NOMO-1 treated with dmso at 0.1 percent for 144 hours (cell line): ENCODE measurements around the gene USP22.

Source experiments
- DNase-seq: peaks from one replicate; lab custom pipeline; 2025; ENCODE audit not compliant: unreplicated experiment; lab: John Stamatoyannopoulos, UW

USP22 gene

GRCh38 chr17:21049457-21049856, 6.6 kb upstream of the USP22 start:
- DNase-seq = no peak

DNA sequence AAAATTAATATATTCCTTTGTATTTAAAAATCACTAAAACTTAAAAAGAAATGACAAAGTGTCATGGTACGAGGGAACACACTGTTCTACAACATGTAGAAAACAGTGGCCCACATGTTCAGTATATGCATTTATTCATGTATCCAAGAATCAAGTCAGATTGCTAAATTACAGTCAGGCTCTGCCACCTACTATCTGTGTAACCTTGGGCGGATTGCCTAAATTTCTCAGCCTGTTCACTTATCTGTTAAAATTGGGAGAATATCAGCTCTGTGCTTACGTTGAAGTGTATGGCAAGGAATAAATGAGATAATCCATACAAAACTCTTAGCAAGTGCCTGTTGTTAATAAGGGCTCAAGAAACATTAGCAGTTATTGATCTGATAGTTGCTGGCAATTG, 3.4 kb upstream of the USP22 start:
- no peak for DNase-seq

DNA sequence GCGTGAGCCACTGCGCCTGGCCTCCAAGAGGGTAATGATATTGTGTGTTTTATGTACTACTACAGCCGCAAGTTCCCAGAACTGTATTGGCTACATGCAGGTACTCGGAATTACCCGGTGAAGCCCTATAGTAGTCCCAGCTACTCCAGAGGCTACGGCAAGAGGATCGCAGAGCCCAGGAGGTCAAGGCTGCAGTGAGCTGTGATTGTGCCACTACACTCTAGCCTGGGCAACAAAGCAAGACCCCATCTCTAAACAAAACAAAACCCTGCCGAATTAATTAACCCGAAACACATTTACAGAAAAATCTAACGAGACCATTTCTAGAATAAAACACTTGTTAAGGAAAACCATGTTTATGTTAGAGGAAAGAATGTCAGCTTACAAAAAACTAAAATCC, 2.2 kb upstream of the USP22 start:
- DNase-seq = no peak

GRCh38 chr17:21043296-21044232, 753 bp upstream of the USP22 start:
- DNase-seq = peak; percentile 99

- peak; percentile 67 for DNase-seq
These were observed 912 bp downstream of the USP22 start for GRCh38 chr17:21041741-21042457.

DNA sequence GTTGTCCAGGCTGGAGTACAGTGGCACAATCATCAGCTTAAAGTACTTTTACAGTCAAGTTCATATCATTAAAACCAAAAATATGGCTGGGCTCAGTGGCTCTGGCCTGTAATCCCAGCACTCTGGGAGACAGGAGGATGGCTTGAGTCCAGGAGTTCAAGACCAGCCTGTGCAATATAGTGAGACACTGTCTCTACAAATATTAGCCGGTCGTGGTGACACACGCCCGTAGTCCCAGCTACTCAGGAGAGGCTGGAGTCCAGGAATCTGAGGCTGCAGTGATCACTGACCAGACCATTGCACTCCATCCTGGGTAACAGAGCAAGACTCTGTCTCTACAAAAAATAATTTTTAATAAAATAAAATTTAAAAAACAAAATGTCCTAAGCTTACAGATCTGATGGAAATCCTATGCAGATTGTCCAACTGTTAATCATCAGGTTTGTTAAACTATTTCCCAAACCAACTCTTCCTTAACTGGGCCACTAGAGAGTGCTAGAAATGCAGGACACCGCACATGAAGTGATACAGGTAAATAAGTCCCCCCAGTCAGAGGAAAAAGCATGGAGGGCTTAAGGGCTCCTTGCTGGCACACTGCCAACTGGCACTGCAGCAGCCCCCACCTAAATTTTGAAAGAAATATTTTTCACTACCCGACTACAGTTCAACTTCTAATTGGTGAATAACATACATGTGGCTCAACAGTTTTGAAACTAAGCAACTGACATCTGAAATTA, 2.8 kb downstream of the USP22 start:
- peak; percentile 14 for DNase-seq

- no peak for DNase-seq
These were observed 5.6 kb downstream of the USP22 start for GRCh38 chr17:21037117-21037803.

DNA sequence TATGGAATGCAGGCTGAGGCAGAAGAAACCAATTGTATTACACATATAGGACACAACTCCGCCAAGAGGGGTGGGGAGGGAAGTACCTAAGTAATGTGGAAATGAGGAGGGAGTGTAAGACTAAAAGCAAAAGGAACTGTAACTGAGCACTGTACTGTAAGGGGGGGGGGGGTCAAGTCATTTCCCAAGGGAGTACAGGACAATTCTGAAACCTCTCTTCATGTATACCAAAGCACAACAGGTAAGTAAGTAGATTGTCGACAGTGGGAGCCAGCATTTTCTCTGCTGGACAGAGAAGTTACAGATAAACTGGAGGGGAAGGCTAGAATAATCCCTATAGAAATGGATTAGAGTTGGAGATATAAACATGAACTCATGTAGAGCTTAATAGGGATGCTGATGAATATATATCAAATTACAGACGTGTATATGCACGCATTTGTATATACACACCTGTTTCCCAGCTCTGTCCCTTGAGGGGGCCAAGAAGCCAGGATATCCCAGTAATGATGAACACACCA, 6.4 kb downstream of the USP22 start:
- no peak for DNase-seq

DNA sequence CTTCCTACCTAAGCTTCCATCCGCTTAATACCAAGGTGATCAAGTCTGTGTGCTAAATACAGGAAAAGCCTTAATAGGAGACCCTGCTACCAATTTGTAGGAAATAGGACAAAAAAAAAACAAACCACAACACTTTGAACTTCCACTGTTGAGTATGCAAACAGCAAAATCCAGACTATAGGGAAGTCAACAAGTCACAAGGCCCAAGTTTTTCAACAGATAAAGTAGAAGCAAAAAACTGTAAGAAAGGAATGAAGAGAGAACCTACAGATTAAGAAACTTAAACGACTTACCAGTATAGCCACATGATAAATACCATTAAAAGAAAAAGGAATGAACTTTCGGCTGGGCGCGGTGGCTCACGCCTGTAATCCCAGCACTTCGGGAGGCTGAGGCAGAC, 7.4 kb downstream of the USP22 start:
- DNase-seq = no peak

DNA sequence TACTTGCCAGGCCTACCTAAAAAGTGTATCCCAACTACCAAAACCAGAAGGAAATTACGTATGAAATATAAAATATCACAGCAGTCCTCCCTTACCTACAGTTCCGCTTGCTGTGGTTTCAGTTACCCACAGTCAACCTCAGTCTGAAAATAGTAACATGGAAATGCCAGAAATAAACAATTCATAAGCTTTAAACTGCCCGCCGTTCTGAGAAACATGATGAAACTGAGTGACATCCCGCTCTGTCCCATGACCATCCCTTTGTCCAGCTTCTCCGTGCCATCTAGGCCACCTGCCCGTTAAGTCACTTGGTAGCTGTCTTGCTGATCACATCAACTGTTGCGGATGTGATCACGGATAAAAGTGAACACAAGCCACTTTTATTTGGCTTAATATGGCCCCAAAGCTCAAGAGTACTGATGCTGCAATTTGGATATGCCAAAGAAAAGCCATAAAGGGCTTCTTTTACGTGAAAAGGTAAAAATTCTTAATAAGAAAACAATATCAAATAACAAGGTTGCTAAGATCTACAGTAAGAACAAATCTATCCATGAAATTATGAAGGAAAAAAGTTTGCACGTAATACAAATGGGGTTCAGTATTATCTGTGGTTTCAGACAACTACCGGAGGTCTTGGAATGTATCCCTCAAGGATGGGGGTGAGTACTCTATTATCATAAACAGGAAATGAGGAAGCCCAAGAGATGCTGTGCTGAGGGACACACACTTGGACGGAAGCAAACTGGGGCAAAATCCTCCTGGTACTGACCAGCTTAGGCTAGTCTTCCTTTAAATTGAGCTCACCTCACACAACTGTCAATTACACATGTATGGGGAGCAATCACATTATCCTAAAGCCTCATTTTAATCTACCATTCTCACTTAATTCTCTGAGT, 8.2 kb downstream of the USP22 start:
- DNase-seq = peak; percentile 51

- DNase-seq = no peak
These were observed 9.5 kb downstream of the USP22 start for GRCh38 chr17:21033350-21033749.

DNA sequence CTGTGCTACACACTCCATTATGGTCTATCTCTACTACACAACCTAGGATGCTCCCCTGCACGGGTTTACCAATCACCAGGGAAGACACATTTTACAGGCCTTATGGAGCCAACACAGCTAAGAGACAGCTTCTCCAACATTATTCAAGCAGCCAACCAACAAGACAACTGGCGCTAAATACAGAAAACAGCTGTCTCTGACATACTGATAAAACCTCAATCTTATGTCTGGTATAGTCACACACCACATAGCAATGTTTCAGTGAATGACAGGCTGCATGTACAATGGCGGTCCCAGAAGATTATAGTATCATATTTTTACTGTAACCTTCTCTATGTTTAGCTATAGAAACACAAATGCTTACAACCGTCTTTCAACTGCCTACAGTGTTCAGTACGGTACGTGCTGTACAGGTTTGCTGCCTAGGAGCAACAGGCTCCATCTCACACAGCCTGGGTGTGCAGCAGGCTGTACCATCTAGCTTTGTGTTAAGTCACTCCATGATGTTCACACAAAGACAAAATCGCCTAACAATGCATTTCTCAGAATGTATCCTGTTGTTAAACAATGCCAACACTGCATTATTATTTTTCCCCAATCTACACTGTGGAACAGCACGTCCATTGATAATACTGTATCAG, 10.9 kb downstream of the USP22 start:
- no peak for DNase-seq

DNA sequence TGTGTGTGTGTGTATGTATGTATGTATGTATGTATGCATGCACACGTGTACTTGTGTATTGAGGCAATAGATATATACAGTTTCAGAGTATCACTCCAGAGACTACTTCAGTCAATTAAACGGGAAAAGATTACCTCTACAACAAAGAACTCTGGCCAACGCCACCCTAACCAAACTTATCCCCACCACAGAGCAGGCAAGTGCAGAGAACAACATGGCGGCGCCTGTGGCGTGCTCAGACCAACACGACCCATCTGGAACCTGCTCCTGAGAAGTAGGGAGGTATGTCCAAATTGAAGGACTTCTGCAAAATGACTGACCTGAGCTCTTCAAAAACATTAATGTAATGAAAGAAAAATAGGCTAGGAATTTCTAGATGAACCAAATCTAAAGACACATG, 12.4 kb downstream of the USP22 start:
- DNase-seq = no peak

- DNase-seq = no peak
These were observed 13.3 kb downstream of the USP22 start for GRCh38 chr17:21029515-21029914.

DNA sequence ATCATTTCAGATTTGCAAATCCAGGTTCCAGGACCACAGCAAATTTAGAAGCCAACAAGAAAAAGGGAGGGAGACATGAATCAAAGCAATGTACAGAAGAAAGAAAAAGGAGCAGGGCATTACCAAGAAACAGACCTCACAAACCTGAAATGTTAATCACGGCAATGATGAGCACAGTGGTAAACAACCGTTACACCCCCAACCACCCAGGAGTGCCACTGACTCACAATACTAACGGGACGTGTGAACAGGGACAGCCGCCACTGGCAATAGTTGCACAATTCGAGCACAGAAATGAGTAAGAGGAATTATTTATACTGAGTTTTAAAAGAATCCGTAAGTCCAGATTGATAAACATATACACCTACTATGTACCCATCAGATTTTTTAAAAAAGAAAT, 13.8 kb downstream of the USP22 start:
- no peak for DNase-seq

GRCh38 chr17:21028192-21028591, 14.6 kb downstream of the USP22 start:
- no peak for DNase-seq

DNA sequence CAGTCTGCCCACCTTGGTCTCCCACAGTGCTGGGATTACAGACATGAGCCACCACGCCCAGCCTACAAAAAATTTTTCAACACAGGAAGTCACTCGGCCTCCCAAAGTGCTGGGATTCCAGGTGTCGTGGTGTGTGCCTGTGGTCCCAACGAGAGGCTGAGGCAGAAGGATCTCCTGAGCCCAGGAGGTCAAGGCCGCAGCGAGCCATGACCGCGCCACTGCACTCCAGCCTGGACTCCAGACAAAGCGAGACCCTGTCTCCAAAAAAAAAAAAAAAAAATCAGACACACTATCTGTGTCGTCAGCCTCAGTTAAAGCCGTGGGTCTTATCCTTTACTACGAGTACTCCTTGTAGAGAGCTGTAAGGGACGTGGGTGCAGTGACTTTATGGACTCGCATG, 15.8 kb downstream of the USP22 start:
- DNase-seq = no peak

- no peak for DNase-seq
These were observed 17.4 kb downstream of the USP22 start for GRCh38 chr17:21025451-21025850.

- no peak for DNase-seq
These were observed 18.8 kb downstream of the USP22 start for GRCh38 chr17:21024024-21024423.
